Smooth muscle cell (in vitro differentiated cells): Measurements from ENCODE around the gene ABHD12. TPM values are rescaled to one million over a fixed set of nuclear protein-coding genes. Genes with fewer than 3 reads are reported as not detected.

ENCODE experiments used
- DNase-seq: peaks from one replicate; lab custom pipeline; 2025; ENCODE audit not compliant: unreplicated experiment; lab: John Stamatoyannopoulos, UW
- H2AFZ ChIP-seq: fragments of 200-600 bp; sonication (generic); 2 replicates; pipeline ENCODE4 v1.6.0; 2016; ENCODE audit warnings: antibody characterized with exemption, low read depth, mild to moderate bottlenecking
- H3F3A ChIP-seq: fragments of 200-600 bp; sonication (generic); 2 replicates; pipeline ENCODE4 v1.6.0; 2017; ENCODE audit warnings: antibody characterized with exemption, low read depth
- H3K27ac ChIP-seq: fragments of 200-600 bp; sonication (generic); 2 replicates; pipeline ENCODE4 v1.5.1; 2016; ENCODE audit warnings: low read depth, mild to moderate bottlenecking
- H3K27me3 ChIP-seq: fragments of 200-600 bp; sonication (generic); 2 replicates; pipeline ENCODE4 v1.6.1; 2016; ENCODE audit warnings: low read depth, mild to moderate bottlenecking
- H3K36me3 ChIP-seq: fragments of 200-600 bp; sonication (generic); 2 replicates; pipeline ENCODE4 v1.5.1; 2016; ENCODE audit warnings: low read depth
- H3K4me1 ChIP-seq: fragments of 200-600 bp; sonication (generic); 2 replicates; pipeline ENCODE4 v1.5.1; 2016; ENCODE audit warnings: low read depth
- H3K4me2 ChIP-seq: fragments of 200-600 bp; sonication (generic); 2 replicates; pipeline ENCODE4 v1.6.0; 2016; ENCODE audit warnings: mild to moderate bottlenecking
- H3K4me3 ChIP-seq: fragments of 200-600 bp; sonication (generic); 2 replicates; pipeline ENCODE4 v1.5.1; 2016; ENCODE audit warnings: mild to moderate bottlenecking
- H3K79me2 ChIP-seq: fragments of 200-600 bp; sonication (generic); 2 replicates; pipeline ENCODE4 v1.6.0; 2016; ENCODE audit warnings: low read depth, mild to moderate bottlenecking
- H3K9ac ChIP-seq: fragments of 200-600 bp; sonication (generic); 2 replicates; pipeline ENCODE4 v1.6.0; 2016; ENCODE audit warnings: low read depth
- H3K9me3 ChIP-seq: fragments of 200-600 bp; sonication (generic); replicated peaks from 2 replicates; pipeline ENCODE4 v1.5.1; 2016; ENCODE audit warnings: low read depth
- H4K20me1 ChIP-seq: fragments of 200-600 bp; sonication (generic); 2 replicates; pipeline ENCODE4 v1.6.0; 2016; ENCODE audit warnings: low read depth
- WGBS: methylation state at CpG from one replicate; pipeline ENCODE4 v1.1.7; 2016; ENCODE audit warnings: low lambda C conversion rate; 5-methylcytosine and 5-hydroxymethylcytosine counted together
- polyA plus RNA-seq: library from polyadenylated mRNA; unstranded; fragments of >200 nt; fragmentation: Nextera tagmentation; extraction: Ambion mirVana; gene quantifications from 2 replicates; pipeline ENCODE4 v1.2.1, GENCODE V29; 2016
- total RNA-seq: library from RNA; depleted of rRNA; stranded (reverse); fragments of >200 nt; gene quantifications from 2 replicates; pipeline ENCODE4 v1.2.3, GENCODE V29; 2014
- TF ChIP-seq, protein P1 (sequence below): fragments of 200-600 bp; sonication (generic); IDR thresholded peaks from 2 replicates; pipeline ENCODE4 v1.5.1; 2017; ENCODE audit warnings: borderline replicate concordance, mild to moderate bottlenecking, antibody characterized with exemption; ENCODE audit not compliant: insufficient read depth, poor library complexity, severe bottlenecking

The ABHD12 gene
- total and polyA plus RNA-seq, 2 experiments from 2014 or later = 18.5 to 41.8 TPM

DNA sequence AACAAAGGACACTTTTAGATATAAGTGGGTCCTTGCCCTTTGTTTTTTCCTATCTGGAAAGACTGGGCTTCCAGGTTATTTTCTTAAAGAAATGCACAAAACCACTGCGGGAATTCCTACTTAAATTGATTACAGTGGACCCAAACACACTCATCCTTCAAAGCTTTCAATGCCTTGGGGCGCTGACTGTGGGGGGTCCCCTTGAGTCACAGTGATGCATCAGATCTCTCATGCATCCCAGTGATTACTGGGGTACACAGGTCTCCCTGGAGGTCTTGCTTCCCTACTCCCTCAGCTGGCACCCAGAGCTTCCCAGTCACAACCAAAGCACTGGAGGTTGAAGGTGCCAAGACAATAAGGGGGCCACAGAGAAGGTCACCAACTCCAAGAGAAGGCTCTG, 20.7 kb downstream of the ABHD12 start:
- Histone ChIP-seq H3K9me3 (no peaks in the 10 kb centered on the region), H3F3A (no peaks in the 10 kb centered on the region), H4K20me1 (no peaks in the 10 kb centered on the region), H3K27me3 (no peaks in the 10 kb centered on the region), H3K4me3 (no peak overlapping the region), H2AFZ (no peak overlapping the region), H3K4me1 (no peaks in the 10 kb centered on the region), H3K79me2 (peaks cover 39% of the 10 kb centered on the region), H3K27ac (peak overlapping the region; percentile 35), H3K4me2 (no peak overlapping the region), H3K36me3 (no peaks in the 10 kb centered on the region), H3K9ac (no peak overlapping the region)
- no peak for DNase-seq
- 87% methylated on average over 2 of the region's 2 CpGs for WGBS
- TF ChIP-seq, protein P1, sequence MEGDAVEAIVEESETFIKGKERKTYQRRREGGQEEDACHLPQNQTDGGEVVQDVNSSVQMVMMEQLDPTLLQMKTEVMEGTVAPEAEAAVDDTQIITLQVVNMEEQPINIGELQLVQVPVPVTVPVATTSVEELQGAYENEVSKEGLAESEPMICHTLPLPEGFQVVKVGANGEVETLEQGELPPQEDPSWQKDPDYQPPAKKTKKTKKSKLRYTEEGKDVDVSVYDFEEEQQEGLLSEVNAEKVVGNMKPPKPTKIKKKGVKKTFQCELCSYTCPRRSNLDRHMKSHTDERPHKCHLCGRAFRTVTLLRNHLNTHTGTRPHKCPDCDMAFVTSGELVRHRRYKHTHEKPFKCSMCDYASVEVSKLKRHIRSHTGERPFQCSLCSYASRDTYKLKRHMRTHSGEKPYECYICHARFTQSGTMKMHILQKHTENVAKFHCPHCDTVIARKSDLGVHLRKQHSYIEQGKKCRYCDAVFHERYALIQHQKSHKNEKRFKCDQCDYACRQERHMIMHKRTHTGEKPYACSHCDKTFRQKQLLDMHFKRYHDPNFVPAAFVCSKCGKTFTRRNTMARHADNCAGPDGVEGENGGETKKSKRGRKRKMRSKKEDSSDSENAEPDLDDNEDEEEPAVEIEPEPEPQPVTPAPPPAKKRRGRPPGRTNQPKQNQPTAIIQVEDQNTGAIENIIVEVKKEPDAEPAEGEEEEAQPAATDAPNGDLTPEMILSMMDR = no peak

DNA sequence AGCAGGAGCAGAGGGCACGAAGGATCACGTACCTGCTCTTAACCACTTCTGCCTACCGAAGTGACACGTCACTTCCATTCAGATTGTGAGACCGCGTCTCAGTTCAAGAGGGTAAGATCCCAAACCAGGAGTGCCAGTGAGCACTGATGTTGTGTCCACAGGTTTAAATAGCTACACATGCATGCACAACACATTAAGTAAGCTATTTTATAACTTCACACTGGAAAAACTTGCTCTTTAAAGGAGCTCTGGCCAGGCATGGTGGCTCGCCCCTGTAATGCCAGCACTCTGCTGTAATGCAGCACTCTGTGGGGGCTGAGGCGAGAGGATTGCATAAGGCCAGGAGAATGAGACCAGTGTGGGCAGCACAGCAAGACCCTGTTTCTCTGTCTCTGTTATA, 21.1 kb downstream of the ABHD12 start:
- peak overlapping the region; percentile 35 for H3K27ac ChIP-seq
- 69% methylated on average over 8 of the region's 8 CpGs for WGBS
- no peaks in the 10 kb centered on the region for H4K20me1 ChIP-seq
- DNase-seq = no peak
- no peak overlapping the region for H2AFZ ChIP-seq
- TF ChIP-seq, protein P1 = no peak
- no peaks in the 10 kb centered on the region for H3K9me3 ChIP-seq
- no peak overlapping the region for H3K4me3 ChIP-seq
- no peak overlapping the region for H3K9ac ChIP-seq
- no peaks in the 10 kb centered on the region for H3K27me3 ChIP-seq
- no peaks in the 10 kb centered on the region for H3K4me1 ChIP-seq
- peaks cover 39% of the 10 kb centered on the region for H3K79me2 ChIP-seq
- H3K4me2 ChIP-seq = no peak overlapping the region
- no peaks in the 10 kb centered on the region for H3F3A ChIP-seq
- no peaks in the 10 kb centered on the region for H3K36me3 ChIP-seq

GRCh38 chr20:25368976-25369375, 21.7 kb downstream of the ABHD12 start:
- no peaks in the 10 kb centered on the region for H3K9me3 ChIP-seq
- TF ChIP-seq, protein P1 = no peak
- H3K27me3 ChIP-seq = no peaks in the 10 kb centered on the region
- no peak for DNase-seq
- H3K4me3 ChIP-seq = no peak overlapping the region
- H3K27ac ChIP-seq = peak overlapping the region; percentile 35
- H3K4me1 ChIP-seq = no peaks in the 10 kb centered on the region
- H2AFZ ChIP-seq = no peak overlapping the region
- H3K9ac ChIP-seq = no peak overlapping the region
- H3F3A ChIP-seq = no peaks in the 10 kb centered on the region
- WGBS = 97% methylated on average over 5 of the region's 5 CpGs
- no peaks in the 10 kb centered on the region for H4K20me1 ChIP-seq
- H3K4me2 ChIP-seq = no peak overlapping the region
- peaks cover 39% of the 10 kb centered on the region for H3K79me2 ChIP-seq
- no peaks in the 10 kb centered on the region for H3K36me3 ChIP-seq

DNA sequence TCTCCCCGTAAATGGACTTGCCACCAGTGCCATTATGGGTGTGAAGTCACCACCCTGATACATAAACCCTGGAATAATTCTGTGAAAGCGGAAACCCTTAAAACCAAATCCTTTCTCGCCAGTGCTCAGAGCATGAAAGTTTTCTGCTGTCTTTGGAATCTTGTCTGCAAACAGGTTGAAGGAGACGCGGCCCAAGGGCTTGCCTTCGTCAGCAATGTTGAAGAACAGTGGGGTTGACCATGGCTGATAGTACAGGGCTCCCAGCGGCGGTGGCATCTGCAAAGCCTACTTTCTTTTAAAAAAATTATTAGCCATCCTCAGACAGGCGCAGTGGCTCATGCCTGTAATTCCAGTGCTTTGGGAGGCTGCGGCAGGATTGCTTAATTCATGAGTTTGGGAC, 22.1 kb downstream of the ABHD12 start:
- no peaks in the 10 kb centered on the region for H3K36me3 ChIP-seq
- H3K4me2 ChIP-seq = no peak overlapping the region
- no peak overlapping the region for H3K4me3 ChIP-seq
- TF ChIP-seq, protein P1 = no peak
- H3K27ac ChIP-seq = no peak overlapping the region
- no peaks in the 10 kb centered on the region for H3F3A ChIP-seq
- no peaks in the 10 kb centered on the region for H3K9me3 ChIP-seq
- no peaks in the 10 kb centered on the region for H3K27me3 ChIP-seq
- DNase-seq = no peak
- peaks cover 41% of the 10 kb centered on the region for H3K79me2 ChIP-seq
- no peak overlapping the region for H2AFZ ChIP-seq
- H4K20me1 ChIP-seq = no peaks in the 10 kb centered on the region
- no peaks in the 10 kb centered on the region for H3K4me1 ChIP-seq
- no peak overlapping the region for H3K9ac ChIP-seq
- WGBS = 100% methylated on average over 10 of the region's 10 CpGs
